Nucleus accumbens (tissue), 56 donors: ENCODE data around the gene CORO1C.

Experiments
- DNase-seq, 56 donors: peaks; one replicate each; lab custom pipeline; 2025; lab: John Stamatoyannopoulos, UW

Gene CORO1C

DNA sequence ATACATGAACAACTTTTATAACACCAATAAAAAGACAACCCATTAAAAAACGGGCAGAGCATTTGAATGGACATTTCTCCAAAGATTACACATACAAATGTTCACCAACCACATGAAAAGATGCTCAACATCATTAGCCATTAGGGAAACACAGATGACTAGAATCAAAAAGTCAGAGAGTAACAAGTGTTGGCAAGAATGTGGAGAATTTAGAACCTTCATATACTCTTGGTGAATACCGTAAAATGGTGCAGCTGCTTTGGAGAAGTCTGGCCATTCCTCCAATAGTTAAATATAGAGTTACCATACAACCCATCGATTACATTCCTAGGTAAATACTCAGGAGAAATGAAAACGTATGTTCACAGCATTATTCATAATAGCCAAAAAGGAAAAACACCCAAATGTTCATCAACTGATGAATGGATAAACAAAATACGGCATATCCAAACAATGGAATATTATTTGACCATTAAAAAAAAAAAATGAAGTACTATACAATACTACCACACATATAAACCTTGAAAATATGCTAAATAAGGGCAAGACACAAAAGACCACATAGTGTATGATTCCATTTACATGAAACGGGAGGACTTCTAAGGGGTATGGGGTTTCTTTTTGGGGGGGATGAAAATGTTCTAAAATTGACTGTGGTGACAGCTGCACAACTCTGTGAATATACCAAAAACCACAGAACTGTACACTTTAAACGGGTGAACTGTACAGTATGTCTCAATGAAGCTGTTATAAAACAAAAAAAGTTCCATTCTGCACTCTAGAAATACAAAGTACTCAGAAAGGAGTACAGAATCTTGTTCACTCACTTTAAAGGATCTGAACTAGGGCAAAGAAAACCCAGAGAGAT is 3.2 kb downstream of the CORO1C start:
- no peak for DNase-seq

DNA sequence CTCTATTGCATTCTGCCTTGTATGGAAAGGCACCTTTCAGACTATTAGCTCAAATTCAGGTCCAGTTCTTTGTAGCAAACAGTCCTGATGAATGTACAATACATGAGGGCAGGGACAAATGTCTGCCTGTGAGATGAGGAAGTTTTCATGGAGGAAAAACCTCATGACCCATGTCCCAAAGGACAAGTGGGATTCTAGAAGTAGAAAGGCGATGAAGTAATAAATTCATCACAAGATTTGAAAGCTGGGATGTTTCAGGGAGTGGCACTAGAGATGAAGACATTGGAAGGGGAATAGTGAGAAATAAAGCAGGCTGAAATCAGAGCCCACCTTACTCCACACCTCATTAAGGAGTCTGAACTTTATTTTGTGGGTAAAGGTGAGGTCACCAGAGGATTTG is 4.2 kb downstream of the CORO1C start:
- DNase-seq, result no peak

DNA sequence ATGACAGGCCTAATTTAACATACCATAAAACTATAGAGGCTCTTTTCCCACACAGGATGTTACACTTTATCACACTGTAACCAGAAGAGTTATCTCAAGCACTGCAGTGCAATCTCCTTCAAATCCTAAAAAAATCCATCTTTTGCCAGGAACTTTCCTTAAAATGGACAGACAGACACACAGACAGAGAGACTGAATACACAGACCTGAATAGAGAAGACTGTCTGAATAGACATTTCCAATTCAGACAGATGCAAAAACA is 6.5 kb downstream of the CORO1C start:
- DNase-seq, result no peak

DNA sequence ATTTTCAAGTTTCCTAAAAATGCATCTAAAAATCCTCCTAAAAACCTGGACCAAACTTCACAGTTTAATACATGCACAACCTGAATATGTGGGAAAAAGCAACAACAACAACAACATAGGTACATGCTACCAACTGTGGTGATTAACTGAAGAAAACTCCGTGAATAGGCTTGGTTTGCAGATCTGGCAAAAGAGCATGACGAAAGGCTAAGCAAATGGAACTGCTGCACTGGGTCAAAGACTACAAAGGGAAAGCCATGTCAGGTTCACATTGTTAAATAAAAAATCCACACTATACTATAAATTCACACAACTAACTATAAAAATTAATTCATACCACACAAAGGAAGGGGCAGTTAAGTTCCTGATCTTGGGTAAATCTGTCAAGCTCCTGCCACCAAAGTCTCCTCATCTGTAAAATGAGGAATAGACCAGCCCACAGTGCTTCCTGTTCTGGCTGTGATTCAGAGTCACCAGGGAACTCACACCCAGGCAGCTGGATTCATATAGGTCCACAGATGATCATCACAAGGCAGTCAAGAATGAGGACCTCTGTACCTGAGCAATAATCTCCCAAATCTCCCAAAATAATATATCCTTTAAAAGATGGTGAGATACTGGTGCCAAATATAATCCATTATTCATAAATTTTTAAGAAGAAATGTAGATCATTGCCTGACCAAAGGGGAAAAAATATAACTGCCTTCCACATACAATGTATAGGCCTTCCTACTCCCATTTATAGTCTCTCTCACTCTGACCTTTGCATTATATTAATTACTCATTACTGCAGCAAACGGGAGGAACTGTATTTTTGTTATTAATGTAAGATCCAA is 7.0 kb downstream of the CORO1C start:
- DNase-seq, result no peak

DNA sequence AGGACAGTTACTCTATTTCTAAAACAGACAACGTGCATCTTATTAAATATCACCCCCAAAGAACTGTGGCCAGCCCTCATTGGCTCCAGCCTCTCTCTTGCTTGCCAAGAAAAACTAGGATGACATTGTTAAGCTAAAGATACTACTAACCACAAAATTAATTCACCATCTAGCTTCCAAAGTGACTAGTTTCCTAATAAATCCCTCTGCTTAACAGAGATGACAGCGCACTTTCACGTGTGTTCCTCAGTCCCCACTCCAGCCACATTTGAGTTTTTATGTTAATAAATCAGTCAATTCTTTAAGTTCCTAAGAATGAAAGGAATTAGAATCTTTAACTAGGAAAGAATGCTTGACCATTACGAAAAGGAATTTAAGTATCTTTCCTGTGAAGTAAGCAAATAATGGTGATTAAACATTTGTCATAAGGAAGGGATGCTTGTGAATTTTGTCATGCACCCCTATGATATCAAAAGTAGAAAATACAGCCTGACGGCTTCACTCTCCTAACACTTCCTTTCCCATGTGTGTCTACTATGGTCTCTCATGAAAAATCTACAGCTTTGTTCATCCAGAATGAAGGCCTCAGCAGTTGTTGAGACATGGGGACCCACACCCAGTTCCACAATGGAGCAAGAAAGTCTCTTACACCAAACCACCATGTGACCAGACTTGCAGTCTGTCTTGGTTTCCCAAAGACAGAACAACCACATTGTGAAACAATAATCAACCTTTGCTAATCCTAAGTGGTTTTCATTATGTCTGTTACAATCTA is 8.1 kb downstream of the CORO1C start:
- no peak for DNase-seq

DNA sequence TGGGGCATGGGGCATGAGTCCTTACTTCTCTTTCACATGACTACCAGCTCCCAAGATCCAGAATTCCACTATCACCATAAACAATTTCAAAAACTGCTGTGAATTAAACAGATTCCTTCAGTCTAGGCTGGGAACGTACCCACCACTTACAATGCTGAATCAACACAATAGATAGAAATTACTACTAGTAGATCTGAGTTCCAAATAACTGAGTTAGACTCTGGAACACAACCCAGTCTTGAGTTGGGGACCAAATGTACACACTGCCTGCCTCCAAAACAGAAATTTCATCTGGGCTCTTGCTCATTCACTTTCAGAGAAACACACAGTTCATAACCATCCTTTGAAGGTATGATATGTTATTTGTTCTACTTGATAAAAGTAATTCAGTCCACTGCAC is 8.9 kb downstream of the CORO1C start:
- no peak for DNase-seq

DNA sequence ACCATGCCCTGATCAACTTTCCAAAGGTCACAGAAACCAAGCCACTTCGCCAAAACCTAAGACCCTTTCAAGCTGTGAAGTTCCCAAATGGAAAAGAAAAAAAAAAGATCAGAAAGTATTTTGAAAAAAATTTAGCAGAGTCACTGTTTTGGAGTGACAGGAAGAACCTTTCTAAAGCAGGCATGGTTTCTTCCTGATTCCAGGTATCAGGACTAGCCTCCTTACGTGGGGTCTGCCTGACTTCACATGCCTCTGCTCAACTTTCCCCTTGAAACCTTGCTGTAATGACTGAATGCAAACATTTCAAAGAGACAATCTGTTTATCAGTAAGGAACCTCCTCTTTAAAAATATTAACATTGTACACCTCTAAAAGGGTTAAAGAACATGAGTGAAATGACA is 9.5 kb downstream of the CORO1C start:
- no peak for DNase-seq

DNA sequence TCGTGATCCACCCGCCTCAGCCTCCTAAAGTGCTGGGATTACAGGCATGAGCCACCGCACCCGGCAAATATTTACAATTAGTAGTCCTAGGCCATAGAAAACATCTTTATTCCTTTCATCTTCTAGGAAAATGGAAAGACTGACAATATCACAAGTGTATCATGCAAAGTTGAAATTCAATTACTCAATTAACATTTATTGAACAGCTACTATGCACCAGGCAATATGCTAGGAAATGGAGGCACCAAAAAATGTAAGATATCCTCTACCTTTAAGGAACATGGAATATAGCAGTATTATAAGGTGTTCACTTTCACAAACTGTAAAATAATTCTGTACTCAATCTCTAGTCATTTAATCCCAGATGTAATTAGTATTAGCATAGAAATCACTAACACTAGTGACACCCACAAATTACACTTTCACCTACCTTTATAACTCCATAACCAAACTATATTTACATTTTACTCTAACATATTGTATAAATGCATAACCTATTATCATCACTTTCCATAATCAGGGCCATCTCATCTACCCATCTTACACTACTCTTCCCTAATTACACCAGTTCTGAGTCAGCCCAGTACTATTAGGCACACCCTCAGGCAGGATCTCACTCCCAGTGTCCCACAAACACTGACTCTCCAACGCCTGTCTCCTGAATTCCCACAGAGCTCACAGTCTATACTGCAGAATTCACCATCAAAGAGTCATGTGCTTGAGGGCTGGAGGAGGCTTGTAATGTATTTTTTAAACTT is 10.4 kb downstream of the CORO1C start:
- DNase-seq, result no peak

DNA sequence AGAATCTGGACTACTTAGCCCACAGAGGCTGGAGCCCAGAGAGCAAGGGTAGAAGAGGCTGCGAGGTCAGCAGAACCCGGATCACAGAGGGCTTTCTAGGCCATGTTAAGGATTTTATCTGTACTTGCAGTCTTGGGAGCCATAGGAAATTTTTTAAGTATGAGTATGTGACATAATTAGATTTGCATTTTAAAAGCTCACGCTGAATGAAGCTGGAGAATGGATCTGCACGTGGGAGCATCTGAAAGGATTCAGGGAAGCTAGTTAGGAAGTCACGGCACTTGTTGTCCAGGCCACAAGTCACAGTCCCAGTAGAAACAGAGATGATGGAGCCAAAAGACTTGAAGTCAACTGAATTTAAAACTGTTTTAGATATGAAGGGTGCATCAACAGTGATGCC is 14.1 kb downstream of the CORO1C start:
- no peak for DNase-seq

DNA sequence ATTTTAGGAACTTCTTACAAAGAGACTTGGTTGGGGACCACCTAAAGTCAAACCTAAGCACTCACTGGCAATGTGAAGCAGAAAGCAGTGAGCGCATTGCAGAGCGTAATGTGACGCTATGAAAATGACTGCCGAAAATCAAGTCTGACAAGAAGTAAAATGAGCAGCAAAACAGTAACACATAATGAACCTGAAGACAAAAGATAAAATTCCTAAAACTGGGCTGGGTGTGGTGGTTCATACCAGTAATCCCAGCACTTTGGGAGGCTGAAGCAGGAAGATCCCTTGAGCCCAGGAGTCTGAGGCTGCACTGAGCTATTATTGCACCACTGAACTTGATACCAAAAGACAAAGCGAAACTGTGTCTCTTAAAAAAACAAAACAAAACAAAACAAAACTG is 16.5 kb downstream of the CORO1C start:
- DNase-seq, result no peak

DNA sequence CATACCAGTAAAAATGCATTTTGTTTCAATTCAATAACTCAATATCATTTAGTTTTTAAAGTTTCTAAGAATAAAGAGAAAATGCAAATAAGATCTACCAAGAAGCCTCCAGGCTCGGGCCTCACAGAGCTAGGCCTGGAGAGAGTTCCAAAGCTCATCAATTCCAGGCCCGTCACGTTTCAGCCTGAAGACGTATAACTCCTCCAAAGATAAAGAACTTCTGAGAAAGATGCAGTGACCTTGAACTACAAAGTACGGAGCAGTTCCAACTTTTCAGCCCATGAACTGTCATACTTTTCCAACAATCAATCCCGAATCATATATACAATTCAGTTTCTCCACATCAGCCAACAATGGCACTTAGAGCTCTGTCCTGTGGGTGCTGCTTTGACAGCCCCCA is 17.8 kb downstream of the CORO1C start:
- DNase-seq, result no peak

DNA sequence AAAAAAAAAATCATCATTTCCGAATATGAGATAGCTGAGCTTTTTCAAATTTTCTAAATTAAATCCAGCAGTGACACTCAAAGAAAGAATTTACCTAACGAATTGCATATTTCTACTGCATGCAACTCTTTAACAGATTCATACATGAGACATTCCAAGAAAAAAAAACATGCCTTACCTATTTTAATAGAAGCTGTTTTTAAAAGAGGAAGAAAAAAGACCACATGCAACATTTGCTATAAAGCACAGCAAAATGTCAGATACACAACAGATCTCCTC is 18.5 kb downstream of the CORO1C start:
- no peak for DNase-seq

DNA sequence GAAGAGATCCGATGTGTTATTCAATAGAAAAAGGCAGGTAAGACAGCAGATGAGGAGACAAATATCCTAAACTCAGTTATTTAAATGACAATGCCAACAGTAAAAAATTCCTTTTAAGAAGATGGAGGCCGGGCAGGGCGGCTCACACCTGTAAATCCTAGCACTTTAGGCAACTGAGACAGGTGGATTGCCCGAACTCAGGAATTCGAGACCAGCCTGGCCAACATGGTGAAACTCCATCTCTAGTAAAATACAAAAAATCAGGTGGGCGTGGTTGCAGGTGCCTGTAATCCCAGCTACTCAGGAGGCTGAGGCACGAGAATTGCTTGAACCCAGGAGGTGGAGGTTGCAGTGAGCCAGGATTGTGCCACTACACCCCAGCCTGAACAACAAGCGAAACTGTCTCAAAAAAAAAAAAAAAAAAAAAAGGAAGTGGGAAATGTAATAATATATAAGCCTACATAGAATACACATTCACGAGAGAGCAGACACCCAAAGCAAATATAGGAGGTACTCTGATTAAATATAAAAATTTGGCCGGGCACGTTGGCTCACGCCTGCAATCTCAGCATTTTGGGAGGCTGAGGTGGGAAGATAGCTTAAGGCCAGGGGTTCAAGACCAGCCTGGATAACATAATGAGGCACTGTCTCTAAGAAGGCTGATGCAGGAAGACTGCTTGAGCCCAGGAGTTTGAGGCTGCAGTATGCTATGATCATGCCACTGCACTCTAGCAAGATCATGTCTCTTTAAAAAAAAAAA is 19.0 kb downstream of the CORO1C start:
- no peak for DNase-seq

DNA sequence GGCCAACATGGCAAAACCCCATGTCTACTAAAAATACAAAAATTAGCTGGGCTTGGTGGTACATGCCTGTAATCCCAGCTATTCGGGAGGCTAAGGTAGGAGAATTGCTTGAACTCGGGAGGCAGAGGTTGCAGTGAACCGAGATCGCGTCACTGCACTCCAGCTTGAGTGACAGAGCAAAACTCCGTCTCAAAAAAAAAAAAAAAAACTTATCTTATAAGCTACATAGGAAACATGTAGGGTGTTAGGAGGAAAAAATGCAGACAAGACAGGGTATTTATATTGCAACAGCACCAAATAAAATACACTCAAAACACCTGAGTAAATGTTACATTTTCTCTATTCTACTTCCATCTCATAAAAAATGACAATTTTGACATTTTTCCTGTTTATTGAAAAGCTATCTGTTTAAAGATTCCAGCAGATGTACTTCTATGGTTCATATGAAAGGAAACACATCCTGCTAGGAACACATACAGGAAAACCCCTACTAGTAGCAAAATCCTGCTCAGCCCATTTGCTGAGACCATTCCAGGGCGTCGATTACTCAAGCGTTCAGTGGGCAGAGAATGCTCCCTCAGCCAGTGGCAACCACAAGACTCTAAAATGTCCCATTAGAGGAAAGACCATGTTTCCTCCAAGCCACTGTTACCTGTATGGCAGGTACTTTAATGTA is 19.7 kb downstream of the CORO1C start:
- no peak for DNase-seq

DNA sequence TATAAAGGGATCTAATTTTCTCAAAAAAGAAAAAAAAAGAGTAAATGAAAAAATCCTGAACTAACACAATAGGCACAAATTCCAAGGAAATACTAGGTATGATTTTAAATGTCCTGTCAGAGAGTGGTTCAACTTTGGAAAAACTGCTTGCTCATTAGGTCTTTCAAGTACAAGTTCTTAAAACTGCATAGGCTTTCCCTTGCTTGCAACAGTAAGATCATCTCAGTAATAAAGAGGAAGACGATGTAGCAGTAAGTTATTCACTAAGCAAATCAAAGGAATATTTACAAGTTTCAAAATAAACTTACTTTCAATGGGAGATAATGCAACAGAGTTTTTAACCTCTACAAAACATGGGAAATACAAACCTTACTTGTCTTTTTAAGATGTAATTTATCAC is 21.6 kb downstream of the CORO1C start:
- no peak for DNase-seq

DNA sequence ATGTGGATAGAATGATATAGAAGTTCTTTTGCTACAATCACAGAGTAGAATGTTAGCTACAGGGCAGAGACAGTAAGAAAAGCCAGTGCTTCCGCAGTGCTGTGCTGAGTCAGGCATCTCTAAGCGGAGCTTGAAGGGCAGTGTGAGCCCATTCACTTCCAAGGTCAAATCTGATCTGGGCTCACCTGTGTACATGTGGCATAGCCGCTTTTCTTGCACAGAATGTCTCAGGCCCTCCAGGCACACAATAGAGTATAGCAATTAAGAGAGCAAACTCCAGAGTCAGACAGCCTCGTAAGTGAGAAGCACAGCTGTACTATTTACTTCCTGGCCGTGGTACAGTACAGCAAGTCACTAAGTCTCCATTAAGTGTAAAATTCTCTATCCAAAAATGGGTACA is 26.8 kb downstream of the CORO1C start:
- DNase-seq, result no peak

DNA sequence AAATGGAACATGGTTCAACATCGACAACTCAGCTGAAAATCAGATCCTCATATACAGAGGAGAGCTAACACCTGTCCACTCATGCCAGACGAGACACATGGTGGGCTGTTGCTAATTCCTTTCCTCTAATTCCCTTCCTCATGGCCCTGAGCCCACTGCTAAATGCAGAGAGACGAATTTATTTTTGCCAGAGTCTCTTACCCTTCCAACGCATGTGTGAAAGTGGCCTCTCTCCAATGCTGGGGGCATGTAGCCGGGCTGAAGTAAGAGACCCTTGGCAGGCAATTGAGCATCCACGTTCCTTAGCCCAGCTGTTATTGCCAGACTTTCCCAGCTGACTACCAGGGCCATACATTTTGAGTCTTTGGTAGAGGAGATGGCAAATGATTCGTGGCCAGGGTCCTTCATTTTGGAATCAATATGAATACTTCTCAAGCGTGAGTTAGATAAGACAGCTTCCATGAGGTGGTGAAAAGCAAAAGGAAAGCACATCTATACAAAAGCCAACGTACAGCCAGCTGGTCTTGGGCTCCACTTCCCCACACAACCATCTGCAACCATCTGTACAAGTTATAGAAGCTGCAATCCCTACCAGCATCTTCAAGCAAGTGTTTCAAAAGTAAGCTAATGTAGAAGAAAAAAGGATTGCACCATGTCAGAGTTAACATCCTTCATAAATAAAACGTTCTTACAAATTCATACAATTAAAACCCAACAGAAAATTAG is 28.6 kb downstream of the CORO1C start:
- no peak for DNase-seq

DNA sequence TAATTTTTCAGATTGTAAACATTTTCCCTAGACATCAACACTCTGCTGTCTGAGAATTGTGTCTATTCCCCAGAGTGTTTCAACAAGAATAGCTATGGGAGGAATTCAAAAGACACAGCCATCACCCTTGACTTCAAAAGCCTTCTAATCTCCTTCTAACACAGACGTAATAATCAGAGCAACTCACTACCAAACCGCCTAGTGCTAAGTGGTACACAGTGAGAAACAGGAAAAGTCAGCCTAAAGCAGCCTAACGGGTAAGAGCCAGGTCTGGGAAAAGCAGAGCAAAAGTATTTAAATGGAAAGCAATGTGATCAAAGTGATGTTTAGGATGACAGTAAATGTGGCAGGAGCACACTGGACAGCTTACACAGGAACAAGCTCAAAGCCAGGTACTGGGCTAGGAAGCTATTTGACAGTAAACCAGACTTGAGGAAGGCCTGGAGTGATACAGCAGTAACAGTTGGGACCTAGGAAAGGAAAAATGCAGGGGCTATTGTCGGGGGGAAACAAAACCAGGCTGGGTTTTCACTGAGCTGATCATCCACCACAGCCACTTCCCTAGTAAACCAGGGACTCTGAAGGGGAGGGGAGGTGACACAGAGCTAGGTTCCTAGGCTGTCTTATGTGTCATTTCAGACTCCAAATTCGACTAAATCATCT is 29.4 kb downstream of the CORO1C start:
- DNase-seq, result no peak
